Gastrocnemius medialis (tissue), 4 donors: Measurements from ENCODE around the gene NRG3. TPM values are rescaled to one million over a fixed set of nuclear protein-coding genes. Genes with fewer than 3 reads are reported as not detected.

ENCODE experiments used
- ATAC-seq, 2 donors: fragments of 150-250 bp; one replicate each; pipeline ENCODE4 v1.9.1; 2016
- DNase-seq, 2 donors: peaks; one replicate each; pipeline ENCODE4 v3.0.0-alpha.2; 2019
- H3K27ac ChIP-seq, 4 donors: fragments of 200-600 bp; sonication (generic); 1 replicate in 1 of 4; 2 replicates in 3 of 4; pipeline ENCODE4 v1.5.1; 2016 to 2018; ENCODE audit warnings: mild to moderate bottlenecking in 2 of 4, moderate library complexity in 1 of 4
- H3K27me3 ChIP-seq, 3 donors: fragments of 200-600 bp; sonication (generic) in 2 of 3; 1 replicate in 1 of 3; 2 replicates in 2 of 3; pipeline versions ENCODE4 v1.5.1 to v1.6.0; 2016 to 2019; ENCODE audit warnings: mild to moderate bottlenecking in 1 of 3, moderate library complexity in 1 of 3
- H3K36me3 ChIP-seq, 2 donors: fragments of 200-600 bp; sonication (generic) in 1 of 2; one replicate each; pipeline ENCODE4 v1.5.1; 2017 to 2018
- H3K4me1 ChIP-seq, 2 donors: fragments of 200-600 bp; sonication (generic) in 1 of 2; one replicate each; pipeline ENCODE4 v1.5.1; 2016 to 2017; ENCODE audit warnings: mild to moderate bottlenecking in 2 of 2
- H3K4me3 ChIP-seq, 4 donors: fragments of 200-600 bp; sonication (generic) in 3 of 4; 1 replicate in 1 of 4; 2 replicates in 3 of 4; pipeline ENCODE4 v1.5.1; 2016 to 2019; ENCODE audit warnings: mild to moderate bottlenecking in 2 of 4
- H3K9me3 ChIP-seq, 3 donors: fragments of 200-600 bp; sonication (generic) in 2 of 3; 1 replicate in 1 of 3; 2 replicates in 2 of 3; pipeline ENCODE4 v1.5.1; 2016 to 2019
- POLR2A ChIP-seq, 2 donors: fragments of 450-650 bp; IDR thresholded peaks; one replicate each; pipeline ENCODE4 v1.6.1; 2017; ENCODE audit warnings: antibody characterized with exemption in 2 of 2, mild to moderate bottlenecking in 2 of 2, moderate library complexity in 2 of 2
- in situ Hi-C, 4 donors: fragments of 200-750 bp; cut with MboI; loops; one replicate each; pipeline versions ENCODE4 v1.15.0 to v1.8.0; 2017; ENCODE audit warnings: low sequenced_read_pairs in 4 of 4
- intact Hi-C: fragments of 100-400 bp; cut with DNase I; formaldehyde crosslinking; loops from one replicate; pipeline ENCODE4 v1.15.1; 2023; ENCODE audit warnings: low total_unique reads
- total RNA-seq, 4 donors: library from RNA; depleted of rRNA; stranded (reverse); fragments of >200 nt; gene quantifications; one replicate each; pipeline versions ENCODE4 v1.1.0 to v1.2.3, GENCODE V29; 2016
- TF ChIP-seq, protein P1 (sequence below), 5 experiments: fragments of 450-650 bp in 3 of 5; fragments of 200-600 bp in 2 of 5; sonication (generic) in 2 of 5; IDR thresholded peaks in 4 of 5; conservative IDR thresholded peaks in 1 of 5; 1 replicate in 4 of 5; 2 replicates in 1 of 5; pipeline ENCODE4 v1.5.1; 2016 to 2019; ENCODE audit warnings: antibody characterized with exemption in 5 of 5, mild to moderate bottlenecking in 3 of 5, moderate library complexity in 3 of 5

NRG3 gene
- total RNA-seq, 4 donors from 2014 or later: not detected

DNA sequence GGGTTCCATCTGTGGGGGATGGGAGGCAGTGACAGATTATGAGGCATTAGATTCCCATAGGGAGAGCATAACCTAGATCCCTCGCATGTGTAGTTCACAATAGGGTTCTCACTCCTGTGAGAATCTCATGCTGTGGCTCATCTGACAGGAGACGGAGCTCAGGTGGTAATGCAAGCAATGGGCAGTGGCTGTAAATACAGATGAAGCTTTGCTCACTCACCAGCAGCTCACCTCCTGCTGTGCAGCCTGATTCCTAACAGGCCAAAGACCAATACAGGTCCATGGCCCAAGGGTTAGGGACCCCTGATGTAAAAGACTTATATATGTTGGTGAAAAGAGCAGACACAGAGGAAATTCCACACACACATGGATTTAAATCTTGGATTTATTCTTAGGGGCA, 370.2 kb downstream of the NRG3 start:
- Histone ChIP-seq H3K4me3 (no peak overlapping the region), H3K27me3 (no peaks in the 10 kb centered on the region), H3K36me3 (no peaks in the 10 kb centered on the region), H3K4me1 (no peaks in the 10 kb centered on the region), H3K27ac (no peak overlapping the region), H3K9me3 (no peaks in the 10 kb centered on the region)
- in situ Hi-C loops: no loop called here
- TF ChIP-seq, protein P1, sequence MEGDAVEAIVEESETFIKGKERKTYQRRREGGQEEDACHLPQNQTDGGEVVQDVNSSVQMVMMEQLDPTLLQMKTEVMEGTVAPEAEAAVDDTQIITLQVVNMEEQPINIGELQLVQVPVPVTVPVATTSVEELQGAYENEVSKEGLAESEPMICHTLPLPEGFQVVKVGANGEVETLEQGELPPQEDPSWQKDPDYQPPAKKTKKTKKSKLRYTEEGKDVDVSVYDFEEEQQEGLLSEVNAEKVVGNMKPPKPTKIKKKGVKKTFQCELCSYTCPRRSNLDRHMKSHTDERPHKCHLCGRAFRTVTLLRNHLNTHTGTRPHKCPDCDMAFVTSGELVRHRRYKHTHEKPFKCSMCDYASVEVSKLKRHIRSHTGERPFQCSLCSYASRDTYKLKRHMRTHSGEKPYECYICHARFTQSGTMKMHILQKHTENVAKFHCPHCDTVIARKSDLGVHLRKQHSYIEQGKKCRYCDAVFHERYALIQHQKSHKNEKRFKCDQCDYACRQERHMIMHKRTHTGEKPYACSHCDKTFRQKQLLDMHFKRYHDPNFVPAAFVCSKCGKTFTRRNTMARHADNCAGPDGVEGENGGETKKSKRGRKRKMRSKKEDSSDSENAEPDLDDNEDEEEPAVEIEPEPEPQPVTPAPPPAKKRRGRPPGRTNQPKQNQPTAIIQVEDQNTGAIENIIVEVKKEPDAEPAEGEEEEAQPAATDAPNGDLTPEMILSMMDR (IDR thresholded peaks at IDR 0.05 in 4 of 5, conservative IDR thresholded peaks at IDR 0.05 in 1 of 5): no peak
- TF ChIP-seq POLR2A (IDR thresholded peaks at IDR 0.05): no peak
- DNase-seq (no peak), ATAC-seq (no peak)
- intact Hi-C loops: no loop called here

- no peaks in the 10 kb centered on the region for H3K4me1 ChIP-seq
- no peak overlapping the region for H3K27ac ChIP-seq
- TF ChIP-seq, protein P1 (IDR thresholded peaks at IDR 0.05 in 4 of 5, conservative IDR thresholded peaks at IDR 0.05 in 1 of 5): no peak
- TF ChIP-seq POLR2A (IDR thresholded peaks at IDR 0.05): no peak
- H3K4me3 ChIP-seq: no peak overlapping the region
- no peaks in the 10 kb centered on the region for H3K36me3 ChIP-seq
- intact Hi-C loops: no loop called here
- in situ Hi-C loops: no loop called here
- ATAC-seq: no peak
- no peak for DNase-seq
- no peaks in the 10 kb centered on the region for H3K27me3 ChIP-seq
- no peaks in the 10 kb centered on the region for H3K9me3 ChIP-seq
Observed at GRCh38 chr10:82245906-82246560, 371.0 kb downstream of the NRG3 start.

DNA sequence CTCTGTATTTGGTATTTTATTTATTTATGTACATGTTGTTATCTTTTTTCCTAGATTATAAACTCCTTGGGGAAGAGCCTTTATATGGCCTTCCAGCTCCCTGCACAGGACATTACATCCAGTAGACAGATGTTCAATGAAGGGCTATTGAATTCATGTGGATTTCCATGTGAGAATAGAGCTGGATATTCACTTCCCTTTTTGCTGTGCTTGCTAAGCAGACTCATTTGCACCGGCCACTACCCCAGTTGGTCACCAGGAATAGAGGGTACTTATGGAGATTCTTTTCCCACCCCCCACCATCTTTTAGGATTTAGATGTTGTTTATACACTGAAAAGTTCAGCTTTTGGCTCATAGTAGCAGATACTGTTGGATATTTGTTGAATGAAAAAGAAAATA, 374.1 kb downstream of the NRG3 start:
- TF ChIP-seq, protein P1 (IDR thresholded peaks at IDR 0.05 in 4 of 5, conservative IDR thresholded peaks at IDR 0.05 in 1 of 5): no peak
- DNase-seq (no peak), ATAC-seq (no peak)
- intact Hi-C loops: no loop called here
- H3K9me3 ChIP-seq: no peaks in the 10 kb centered on the region
- in situ Hi-C loops: no loop called here
- H3K27me3 ChIP-seq: no peaks in the 10 kb centered on the region
- H3K27ac ChIP-seq: no peak overlapping the region
- H3K36me3 ChIP-seq: no peaks in the 10 kb centered on the region
- no peaks in the 10 kb centered on the region for H3K4me1 ChIP-seq
- H3K4me3 ChIP-seq: no peak overlapping the region

DNA sequence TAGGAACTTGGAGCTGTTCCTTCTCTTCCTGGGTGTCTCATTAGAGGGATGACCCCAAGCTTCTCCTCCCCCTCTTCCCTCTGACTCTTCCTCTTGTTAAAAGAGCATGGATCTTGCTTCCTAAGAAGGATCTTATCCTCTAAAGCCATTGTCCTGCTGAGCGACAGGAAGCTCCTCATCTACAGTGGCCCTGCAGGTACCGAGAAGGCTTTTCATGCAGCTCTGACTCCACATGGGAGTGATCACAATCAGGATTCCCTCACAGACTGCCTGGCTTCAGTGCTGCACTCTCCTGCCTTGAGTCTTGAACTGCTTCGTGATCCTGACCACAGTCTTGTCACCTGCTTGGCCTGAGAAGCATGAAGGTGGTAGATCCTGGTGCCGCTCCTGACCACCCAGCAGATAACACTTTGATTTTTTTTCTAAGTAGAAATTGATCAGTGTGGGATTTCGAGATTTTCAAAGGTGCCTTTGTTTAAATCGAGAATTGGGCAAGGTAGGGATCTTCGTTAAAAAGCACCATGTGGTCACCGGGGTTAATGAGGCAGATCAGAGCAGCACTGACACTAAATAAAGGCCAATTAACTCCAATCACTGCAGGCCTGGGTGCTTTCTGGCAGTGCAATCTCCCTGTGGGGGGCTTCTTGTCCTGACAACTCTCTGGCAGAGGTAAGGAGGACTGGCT, 376.4 kb downstream of the NRG3 start:
- TF ChIP-seq, protein P1 (IDR thresholded peaks at IDR 0.05 in 4 of 5, conservative IDR thresholded peaks at IDR 0.05 in 1 of 5): no peak
- TF ChIP-seq POLR2A (IDR thresholded peaks at IDR 0.05): no peak
- H3K27ac ChIP-seq: no peak overlapping the region
- DNase-seq: no peak
- no peaks in the 10 kb centered on the region for H3K27me3 ChIP-seq
- no peaks in the 10 kb centered on the region for H3K36me3 ChIP-seq
- no peaks in the 10 kb centered on the region for H3K9me3 ChIP-seq
- no peak for ATAC-seq
- in situ Hi-C loops (no loop called here), intact Hi-C loops (no loop called here)
- no peak overlapping the region for H3K4me3 ChIP-seq
- H3K4me1 ChIP-seq: no peaks in the 10 kb centered on the region
